Activated CD4-positive, alpha-beta T cell treated with anti-CD3 and anti-CD28 coated beads, Interleukin-2, amount 50 U/mL, for 4 hours (primary cell): ENCODE measurements around the gene OSGEP.
"Not testable (repeated sequence)": the region's sequence is repeated elsewhere in the genome, so short reads cannot be mapped to it uniquely, and the experiment has no call there.

Experiments
- DNase-seq, 2 experiments: peaks; one replicate each; pipeline ENCODE4 v3.0.0-alpha.2; 2020

OSGEP gene

DNA sequence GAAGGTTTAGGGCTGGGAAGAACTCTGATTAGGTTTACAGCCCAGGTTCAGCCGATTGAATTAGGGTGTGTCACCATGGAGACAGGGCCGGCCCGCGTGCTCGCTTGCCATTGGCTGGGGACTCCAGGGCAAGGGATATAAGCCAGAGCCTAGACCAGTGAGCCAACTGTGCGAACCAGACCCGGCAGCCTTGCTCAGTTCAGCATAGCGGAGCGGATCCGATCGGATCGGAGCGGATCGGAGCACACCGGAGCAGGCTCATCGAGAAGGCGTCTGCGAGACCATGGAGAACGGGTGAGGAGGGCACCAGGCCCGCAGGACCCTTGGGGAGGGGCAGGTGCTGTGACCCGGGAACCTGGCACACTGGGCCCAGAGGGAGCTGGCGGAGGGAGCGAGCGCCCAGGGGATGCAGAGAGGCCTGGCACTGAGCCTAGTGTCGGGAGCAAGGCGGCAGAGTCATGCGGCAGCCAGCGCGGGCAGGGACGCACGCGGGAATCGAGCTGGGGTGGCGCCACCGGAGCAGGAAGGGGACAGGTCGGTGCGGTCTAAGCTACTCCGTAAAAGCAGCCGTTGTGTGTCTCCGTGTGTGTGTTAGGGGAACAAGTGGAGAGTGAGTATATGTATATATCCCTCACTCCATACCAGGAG is 14.8 kb upstream of the OSGEP start, which contains the start of gene PNP:
PNP (plus strand) TSS at position 165 of the 648 bp plus-strand sequence; CDS start at position 284, 119 bp downstream.
- peak; percentile 85 to 88 for DNase-seq

DNA sequence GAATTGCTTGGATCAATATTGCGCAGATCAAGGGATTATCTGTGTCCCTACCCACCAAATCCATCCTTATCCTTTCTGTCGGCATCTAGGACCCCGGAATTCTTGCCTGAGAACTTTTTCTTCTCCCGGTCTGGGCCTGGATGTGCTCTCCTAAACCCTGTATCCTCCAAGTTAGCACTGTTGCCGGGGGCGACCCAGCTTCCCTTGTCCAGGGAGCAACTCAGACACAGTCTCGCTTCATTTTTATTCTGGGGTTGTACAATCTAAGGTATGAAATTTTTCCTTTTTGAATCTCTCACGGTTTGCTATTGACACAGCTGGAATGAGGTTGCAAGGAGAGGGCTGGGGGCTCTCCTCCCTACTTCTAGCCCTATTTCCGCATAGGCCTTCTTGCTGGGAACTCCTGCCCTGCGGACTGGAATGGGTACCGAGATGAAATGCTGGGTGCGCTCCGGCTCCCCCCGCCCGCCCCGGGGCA is 14.2 kb upstream of the OSGEP start:
- no peak for DNase-seq

DNA sequence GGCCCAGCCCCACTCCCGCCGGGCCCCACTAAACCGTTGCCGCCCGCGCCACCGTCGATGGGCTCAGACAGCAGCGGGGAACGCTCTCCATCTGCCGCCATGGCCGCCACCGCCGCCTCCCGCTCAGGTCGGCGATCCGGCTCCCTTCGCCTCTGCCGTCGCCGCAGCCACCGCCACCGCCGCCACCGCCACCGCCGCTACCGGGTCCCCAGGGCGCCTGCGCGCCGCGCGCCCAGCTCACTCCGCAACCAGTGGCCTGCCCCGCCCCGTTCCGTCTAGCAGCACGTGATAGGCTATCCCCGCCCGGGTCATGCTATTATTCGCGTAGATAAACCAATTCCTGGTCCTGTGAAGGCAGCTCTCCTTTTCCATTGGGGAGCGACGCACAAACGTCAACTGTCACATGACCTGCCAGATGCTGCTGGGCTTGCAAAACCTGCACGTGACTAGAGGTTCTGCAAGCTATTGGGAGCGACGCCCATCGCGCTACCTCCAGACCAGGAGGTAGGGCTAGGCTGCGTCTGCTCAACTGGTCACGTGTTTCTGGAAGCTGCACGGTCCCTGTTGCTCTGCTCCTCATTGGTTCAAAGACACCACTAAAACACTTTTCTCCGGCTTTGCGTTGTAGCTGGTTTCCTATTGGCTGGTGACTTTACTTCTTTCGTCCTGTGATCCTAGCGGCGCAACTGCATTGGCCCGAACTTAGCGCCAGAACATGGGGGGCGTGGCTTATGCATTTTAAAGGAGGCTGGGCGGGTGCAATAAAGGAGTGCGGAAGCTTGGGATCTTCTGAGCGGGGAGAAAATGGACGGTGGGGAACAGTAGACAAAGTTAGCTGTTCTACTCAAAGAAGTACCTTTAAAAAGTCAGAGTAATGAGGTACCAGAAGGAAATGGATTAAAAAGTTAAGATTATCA is 6.9 kb upstream of the OSGEP start, which contains the start of gene PIP4P1:
PIP4P1 (minus strand) TSS at position 210 of the 917 bp plus-strand sequence; CDS start at position 101, 109 bp downstream.
- peak; percentile 97 to 98 for DNase-seq

DNA sequence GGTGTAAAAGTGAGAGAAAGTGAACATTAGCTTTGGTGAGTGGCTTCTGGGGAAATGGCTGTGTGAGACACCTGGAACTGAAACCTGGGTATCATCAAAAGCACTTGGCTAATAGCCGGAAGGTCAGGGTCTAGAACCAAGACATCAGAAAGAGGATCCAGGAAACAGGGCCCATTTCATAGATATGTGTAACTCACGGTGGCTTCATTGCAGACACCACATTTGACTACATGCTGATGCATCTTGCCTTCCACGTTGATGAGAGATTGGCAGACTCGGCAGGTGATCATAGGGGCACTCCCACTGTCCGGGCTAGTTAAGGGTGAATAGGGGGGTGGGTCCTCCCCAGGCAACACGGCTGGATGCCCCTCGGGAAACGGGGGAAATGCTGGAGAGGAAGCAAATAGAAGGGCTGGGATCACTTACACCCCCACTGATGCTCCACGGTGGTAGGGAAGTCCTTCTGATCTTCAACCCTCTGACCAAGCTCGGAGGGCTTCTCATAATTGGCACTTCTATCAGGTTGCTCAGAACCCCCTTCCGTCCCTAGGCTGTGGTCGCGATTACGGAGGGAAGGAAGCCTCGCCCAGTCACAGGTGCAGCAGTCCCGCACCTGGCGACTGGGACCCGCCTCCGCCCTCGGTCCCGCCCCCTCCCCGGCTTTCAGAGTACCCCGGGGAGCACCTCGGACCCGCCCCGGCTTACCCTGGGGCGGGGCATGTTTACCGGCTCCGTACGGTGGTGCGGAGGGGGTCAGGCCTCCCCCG is 6.0 kb upstream of the OSGEP start:
- DNase-seq, result peak; percentile 36 to 39

DNA sequence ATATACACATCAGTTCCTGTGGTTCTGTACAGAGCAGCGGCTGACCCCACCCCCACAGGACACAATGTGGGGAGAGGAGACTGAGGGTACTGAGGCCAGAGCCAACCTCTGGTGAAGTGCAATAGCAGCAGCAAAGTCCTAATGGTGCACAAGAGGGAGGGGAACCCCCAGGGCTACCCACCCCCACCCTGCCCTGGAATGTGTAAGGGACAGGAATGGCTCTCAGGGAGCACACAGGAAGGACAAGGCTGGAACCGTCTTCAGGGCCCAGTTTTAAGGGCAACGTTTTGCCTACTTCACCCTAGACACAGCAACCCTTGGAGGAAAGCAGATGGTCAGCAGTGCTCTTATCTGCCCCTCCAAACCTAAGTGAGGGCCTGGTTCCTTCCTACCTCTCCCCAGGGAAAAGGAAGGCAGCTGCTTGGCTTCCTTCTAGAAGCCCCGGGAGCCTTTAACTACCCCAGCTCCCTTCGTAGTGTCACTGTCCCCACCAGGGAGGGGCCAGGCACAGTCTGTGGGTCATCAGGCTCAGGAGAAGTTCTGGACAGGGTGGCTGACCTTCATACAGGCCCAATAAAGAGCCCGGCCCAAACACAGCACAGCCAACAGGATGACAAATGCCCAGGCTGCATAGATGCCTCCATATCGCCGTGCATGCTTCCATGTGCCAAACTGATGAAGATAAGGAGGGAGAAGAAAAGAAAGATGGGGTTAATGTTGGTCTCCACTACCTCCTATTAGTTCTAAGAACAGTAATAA is 3.6 kb upstream of the OSGEP start:
- DNase-seq, result no peak

DNA sequence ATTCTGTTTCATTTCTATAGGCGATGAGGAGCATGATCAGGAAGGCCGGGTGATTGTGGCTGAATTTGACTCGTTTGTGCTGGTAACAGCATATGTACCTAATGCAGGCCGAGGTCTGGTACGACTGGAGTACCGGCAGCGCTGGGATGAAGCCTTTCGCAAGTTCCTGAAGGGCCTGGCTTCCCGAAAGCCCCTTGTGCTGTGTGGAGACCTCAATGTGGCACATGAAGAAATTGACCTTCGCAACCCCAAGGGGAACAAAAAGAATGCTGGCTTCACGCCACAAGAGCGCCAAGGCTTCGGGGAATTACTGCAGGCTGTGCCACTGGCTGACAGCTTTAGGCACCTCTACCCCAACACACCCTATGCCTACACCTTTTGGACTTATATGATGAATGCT is 2.4 kb upstream of the OSGEP start:
- DNase-seq, result no peak

DNA sequence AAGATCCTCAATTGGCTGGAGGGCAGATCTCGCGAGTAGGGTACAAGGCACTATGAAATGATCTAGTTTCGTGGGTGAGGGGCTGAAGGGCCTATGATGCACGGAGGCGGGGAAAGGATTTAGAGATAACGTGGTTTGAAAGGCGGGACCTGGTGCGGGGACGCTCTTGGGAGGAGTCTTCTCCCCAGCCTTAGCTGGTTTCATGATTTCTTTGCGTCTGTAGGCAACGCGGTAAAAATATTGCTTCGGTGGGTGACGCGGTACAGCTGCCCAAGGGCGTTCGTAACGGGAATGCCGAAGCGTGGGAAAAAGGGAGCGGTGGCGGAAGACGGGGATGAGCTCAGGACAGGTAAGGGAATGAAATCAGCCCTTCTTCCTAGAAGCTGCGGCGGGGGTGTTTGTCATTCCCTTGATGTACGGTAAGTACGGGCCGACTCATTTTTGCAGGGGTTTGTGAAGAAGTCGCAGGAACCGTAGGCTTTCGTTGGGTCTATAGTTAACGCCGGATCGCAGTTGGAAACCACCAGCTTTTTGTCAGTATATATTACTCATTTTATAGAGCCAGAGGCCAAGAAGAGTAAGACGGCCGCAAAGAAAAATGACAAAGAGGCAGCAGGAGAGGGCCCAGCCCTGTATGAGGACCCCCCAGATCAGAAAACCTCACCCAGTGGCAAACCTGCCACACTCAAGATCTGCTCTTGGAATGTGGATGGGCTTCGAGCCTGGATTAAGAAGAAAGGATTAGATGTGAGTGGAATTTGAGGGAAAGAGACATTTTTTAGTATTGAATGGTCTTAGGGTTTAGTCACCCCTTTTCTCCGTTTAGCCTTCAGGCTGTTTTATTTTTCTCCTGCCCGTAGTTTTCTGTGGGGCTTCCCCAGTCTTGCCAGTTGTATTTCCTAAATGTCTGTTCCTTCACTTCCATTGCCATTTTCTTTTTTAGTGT is 1.0 kb upstream of the OSGEP start:
- peak in 1 of 2 experiments; percentile 34 for DNase-seq

DNA sequence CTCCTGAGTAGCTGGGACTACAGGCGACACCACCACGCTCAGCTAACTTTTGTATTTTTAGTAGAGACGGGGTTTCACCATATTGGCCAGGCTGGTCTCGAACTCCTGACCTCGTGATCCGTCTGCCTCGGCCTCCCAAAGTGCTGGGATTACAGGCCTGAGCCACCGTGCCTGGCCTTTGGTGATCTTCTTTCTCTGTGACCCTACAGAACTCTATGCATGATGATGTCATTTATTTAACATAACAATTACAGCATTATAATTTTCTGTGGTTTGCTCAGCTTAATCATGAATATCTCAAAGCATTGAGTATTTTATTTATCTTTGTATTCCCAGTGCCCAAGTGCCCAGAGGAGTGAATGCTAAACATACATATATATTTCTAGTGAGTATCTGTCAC is 1.8 kb downstream of the OSGEP start:
- DNase-seq, result not testable (repeated sequence)

DNA sequence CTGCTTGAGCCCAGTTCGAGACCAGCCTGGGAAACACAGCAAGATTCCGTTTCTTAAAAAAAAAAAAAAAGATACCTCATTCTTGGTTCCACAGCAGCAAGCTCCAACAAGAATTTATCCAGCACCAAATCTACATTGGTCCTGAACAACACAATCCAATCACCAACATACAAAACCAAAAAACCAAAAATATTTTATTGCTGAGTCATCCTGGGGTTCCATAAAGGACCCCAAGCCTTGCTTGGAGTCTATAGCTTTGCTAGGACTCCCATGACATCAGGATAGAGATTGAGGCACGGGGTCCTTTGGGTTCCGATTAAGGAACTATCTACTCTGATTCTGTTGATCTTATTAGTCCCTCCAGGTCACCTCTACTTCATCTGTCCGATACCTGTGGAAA is 7.7 kb downstream of the OSGEP start:
- no peak for DNase-seq

DNA sequence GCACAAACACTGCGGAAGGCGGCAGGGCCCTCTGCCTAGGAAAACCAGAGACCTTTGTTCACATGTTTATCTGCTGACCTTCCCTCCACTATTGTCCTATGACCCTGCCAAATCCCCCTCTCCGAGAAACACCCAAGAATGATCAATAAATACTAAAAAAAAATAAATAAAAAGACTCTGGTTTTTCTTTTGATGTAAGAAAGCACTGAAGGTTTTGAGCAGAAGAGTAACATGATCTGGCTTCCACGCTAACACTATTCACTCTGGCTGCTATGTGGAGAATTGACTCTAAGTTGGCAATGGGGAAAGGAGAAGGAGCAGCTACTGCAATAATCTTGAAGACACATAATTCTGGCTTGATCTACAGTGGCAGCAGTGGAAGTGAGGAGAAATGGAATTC is 11.0 kb downstream of the OSGEP start:
- not testable (repeated sequence) for DNase-seq

DNA sequence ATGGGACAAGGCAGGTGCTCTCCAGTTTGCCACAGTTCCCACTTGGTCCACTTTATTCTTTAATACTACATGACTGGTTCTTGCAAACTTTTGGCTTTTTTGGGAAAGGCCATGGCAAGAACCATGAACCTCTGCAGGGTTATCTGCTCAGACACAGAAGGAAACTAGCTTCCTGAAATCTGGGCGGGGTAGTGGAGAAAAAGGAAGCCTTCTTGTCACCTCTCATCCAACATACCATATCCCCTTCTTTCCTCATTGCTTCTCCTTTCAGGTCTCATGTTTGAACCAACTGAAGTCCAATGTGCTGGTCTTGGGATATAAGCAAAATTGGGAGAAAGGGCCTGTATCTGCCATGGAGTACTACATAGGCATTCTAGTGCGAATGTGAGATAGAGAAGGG is 13.2 kb downstream of the OSGEP start:
- no peak for DNase-seq

DNA sequence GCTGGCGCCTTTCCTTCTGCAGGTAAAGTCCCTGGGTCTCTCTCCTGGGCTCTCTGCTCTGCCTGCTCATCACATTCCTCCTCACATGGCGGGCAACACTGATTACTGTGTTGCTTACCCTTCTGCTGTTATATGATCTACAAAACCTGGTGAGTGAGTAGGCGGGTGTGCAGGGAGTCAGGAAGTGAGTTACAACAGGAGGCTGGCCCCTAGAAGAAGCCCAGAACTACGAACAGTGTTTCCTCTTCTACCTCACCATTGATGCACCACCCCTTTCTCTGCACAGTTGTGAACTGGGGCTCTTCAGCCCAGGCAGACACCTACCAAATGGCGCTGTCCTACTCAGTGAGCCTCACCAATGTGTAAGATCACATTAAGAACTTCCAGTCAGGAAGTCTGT is 13.7 kb downstream of the OSGEP start:
- no peak for DNase-seq

DNA sequence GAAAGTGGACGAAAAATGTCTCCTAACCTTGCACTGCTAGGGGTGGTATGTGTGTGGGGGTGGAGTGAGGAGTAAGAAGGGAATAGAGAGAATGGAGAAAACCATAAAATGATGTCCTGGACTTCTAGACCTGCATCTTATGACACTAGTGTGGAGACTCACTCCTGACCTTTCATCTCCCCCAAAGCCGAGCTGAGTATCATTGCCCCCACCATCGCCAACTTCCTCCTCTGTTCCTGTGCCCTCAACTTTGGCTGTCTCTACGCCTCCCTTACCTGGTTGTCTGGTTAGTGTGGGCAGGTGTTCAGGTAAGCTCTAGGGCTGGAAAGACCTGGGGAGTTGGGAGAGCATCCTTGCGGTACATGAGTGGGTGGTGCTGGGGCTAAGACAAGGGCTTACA is 14.1 kb downstream of the OSGEP start:
- no peak for DNase-seq

DNA sequence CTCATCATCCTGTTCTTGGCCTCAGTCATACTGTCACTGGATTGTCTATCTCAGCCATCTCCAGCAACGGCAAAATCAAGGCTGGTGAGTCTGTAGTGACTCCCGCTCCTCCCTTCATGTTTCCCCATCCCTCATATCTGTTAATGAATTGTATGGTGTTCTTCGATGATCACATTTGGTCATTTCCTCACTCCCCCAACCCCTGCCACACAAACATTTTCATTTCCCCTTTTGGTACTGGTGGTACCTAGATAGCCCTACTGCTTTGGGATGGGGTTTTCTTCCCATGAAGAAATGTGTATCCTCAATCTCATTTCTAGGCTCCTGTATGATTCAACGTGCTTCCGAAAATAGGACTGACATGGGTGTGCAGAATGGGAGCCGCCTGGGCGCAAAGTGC is 15.9 kb downstream of the OSGEP start:
- no peak for DNase-seq

DNA sequence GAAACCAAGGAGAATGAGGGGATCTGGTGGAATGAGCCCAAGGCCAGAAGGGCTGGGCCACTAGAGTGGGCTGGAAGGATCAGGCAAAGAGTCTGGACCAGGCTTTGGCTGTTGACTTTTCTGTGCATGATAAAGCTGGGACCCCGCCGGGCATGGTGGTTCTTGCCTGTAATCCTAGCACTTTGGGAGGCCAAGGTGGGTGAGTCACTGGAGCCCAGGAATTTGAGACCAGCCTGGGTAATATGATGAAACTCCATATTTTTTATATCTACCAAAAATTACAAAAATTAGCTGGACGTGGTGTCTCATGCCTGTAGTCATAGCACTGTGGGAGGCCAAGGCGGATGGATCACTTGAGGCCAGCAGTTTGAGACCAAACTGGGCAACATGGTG is 18.3 kb downstream of the OSGEP start:
- DNase-seq, result no peak

DNA sequence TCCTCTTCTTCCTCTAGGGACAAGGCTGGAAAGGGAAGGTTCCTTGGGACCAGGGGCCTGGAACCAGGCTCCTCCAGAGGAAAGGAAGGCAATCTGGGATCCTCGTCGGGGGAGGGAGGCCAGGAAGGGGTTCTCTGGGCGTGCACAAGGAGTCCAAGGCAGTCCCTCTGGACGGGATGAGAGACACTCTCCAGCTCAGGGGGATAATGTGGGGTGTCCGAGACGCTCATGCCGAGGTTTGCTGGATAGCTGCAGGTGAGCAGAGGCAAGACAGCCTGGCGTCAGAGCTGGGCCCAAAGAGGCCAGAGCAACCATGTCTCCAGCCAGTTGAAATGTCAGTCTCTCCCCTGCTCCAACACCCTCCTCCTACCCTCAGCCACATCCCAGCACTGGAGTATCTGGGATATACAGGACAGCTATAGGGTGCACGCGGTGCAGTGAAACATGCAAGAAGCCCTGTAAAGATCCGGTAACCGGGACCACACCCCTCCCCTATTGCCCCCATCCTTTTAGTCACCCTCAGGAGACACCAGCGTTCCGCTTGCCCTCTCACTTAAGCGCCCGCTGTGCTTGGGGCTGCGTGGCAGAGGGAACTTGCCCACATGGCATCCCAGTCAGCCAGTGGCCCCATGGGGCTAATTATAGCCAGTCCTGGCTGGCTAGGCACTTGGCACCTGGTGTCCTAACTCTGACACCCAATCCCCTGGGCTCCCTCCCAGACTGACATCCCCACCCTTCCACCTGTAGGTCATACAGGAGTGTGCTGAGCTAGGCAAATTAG is 18.8 kb downstream of the OSGEP start, which contains the start of gene KLHL33:
KLHL33 (minus strand) TSS at position 585 of the 781 bp plus-strand sequence; CDS start at position 230, 355 bp downstream.
- DNase-seq, result no peak

DNA sequence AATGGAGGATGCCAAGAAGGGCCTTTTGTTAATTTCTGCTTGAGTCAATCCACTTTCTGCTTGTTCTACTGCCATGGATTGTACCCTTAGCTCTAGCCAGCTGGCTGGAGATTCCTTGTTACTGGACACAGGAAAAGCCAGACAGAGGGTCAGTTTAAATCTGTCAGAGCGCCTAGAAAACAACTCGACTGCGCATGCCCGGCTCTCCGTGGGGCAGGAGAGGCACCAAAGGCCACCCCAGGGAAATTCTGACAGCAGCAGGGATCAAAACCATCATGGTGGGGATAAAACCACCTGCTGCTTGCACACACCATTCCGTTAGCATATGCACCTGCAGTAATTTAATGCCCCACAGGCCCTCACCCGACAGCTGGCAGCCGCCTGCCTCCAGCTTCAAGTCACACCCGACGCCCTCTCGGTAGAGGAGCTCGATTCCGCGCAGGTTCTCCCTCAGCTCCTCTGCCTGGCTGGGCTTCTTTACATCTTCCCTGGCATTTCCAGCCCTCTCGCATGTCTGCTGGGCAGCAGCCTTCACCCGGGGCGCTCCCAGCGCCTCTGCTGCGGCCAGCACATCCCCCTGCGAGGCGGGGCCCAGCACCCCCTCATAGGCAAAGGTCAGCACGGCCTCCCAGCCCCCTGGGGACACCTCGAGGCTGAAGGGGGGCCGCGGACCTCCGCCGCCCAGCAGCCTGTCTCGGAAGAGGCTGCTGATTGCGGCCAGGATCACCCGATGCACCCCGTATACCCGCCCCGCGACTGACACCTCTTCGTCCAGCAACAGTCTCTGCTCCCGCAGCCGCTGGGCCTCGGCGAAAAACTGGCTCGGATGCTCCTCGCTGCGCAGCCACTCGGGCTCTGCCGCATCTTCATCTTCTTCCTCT is 19.7 kb downstream of the OSGEP start:
- DNase-seq, result no peak

DNA sequence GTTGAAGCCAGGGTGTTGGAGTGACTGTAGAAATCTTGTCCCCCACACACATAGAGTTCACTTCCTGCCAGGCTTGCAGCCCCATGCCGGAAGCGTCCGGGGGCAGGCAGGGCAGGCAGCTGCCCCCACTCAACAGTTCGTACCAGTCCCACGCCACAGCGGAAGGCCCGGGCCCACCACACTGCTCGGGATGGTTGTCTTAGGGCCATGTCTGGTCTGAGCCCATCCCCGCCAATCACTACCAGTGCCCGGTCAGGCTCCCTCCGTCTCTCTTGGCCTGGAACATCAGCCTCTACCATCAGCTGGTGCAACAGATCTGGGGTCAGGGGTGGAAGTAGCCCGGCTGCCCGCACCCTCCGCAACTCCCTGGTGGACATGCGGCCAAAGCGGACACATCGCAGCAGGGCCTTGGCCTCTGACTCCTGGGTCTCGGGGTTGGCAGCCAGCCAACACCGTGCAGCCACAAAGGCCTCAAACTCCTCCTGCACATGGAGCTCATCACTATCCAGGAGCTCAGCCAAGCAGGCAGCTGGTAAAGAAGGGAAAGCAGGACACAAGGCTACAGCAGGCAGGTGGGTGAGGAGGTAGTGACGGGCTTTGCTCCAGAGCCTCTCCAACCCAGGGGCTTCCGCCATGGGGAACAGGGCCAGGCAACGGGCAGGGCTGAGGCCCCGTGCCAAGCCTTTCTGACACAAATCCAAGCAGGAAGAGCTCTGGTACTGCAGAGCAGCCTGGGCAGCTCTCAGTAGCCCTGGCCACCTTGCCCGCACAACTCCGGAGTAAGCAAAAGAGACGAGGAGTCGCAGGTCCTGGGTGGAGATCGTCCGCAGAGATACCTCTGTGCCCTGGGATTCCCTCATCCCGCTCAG is 24.6 kb downstream of the OSGEP start:
- DNase-seq, result no peak
